HCT116 (cell line): ENCODE measurements around the gene DPYD. TPM values are rescaled to one million over a fixed set of nuclear protein-coding genes. Genes with fewer than 3 reads are reported as not detected.

Experiments
- ATAC-seq: fragments of 200-7000 bp; cut with Tn5 transposase; 2 replicates; pipeline ENCODE4 v1.9.1; 2020; ENCODE audit warnings: mild to moderate bottlenecking, moderate library complexity
- BruUV-seq: library from RNA; stranded (reverse); fragments of 400-500 nt; replicated peaks from 2 replicates; lab custom pipeline; 2021; lab: Mats Ljungman, UMichigan
- CTCF ChIA-PET: fragments of 300-600 bp; sonication (Branson Sonifier 250); formaldehyde crosslinking; loops from one replicate; lab custom pipeline; 2021; ENCODE audit warnings: antibody characterized with exemption; lab: Charles Lee
- POLR2A ChIA-PET: fragments of 300-600, 350-600 bp; sonication (Branson Sonifier 250); formaldehyde crosslinking; loops from one replicate; lab custom pipeline; 2021; ENCODE audit warnings: antibody characterized with exemption; lab: Charles Lee
- RAD21 ChIA-PET, 2 experiments: fragments of 300-600 bp; sonication (Branson Sonifier 250); formaldehyde crosslinking; loops; one replicate each; lab custom pipeline; 2023; ENCODE audit warnings: low total read pairs in 2 of 2; ENCODE audit not compliant: uncharacterized antibody in 2 of 2, unreplicated experiment in 2 of 2, low non-redundant PET in 1 of 2; lab: Charles Lee
- DNase-seq: peaks from one replicate; pipeline ENCODE4 v3.0.0-alpha.2; 2010; ENCODE audit warnings: low read depth, low spot score
- H2AFZ ChIP-seq: fragments of 200-600 bp; shearing (Covaris generic), sonication (generic); 2 replicates; pipeline ENCODE4 v1.6.1; 2017; ENCODE audit warnings: low read depth, mixed run types, mixed read lengths, antibody characterized with exemption, low read length; ENCODE audit not compliant: poor library complexity, severe bottlenecking
- H3K27ac ChIP-seq: 2 replicates; pipeline ENCODE4 v1.5.1; 2012; ENCODE audit warnings: low read depth, low read length
- H3K27me3 ChIP-seq: fragments of 200-600 bp; sonication (generic); 2 replicates; pipeline ENCODE4 v1.6.1; 2016; ENCODE audit warnings: mixed run types, low read length, mixed read lengths; ENCODE audit not compliant: insufficient read depth
- H3K36me3 ChIP-seq, 2 experiments: fragments of 200-500 bp in 1 of 2; fragments of 200-600 bp in 1 of 2; sonication (Bioruptor generic) in 1 of 2; sonication (generic) in 1 of 2; 2 replicates each; pipeline versions ENCODE4 v1.5.1 to v1.6.1; 2014 to 2016; ENCODE audit warnings: low read length in 2 of 2, inconsistent platforms in 1 of 2, mixed read lengths in 1 of 2, mixed run types in 1 of 2; ENCODE audit not compliant: insufficient read depth in 2 of 2, control insufficient read depth in 1 of 2
- H3K4me1 ChIP-seq, 2 experiments: fragments of 200-600 bp in 1 of 2; sonication (generic) in 1 of 2; 2 replicates each; pipeline versions ENCODE4 v1.5.1 to v1.6.1; 2012 to 2017; ENCODE audit warnings: low read length in 2 of 2, inconsistent platforms in 1 of 2, mild to moderate bottlenecking in 1 of 2, mixed read lengths in 1 of 2, mixed run types in 1 of 2, moderate library complexity in 1 of 2; ENCODE audit not compliant: insufficient read depth in 2 of 2, control insufficient read depth in 1 of 2
- H3K4me2 ChIP-seq: fragments of 200-600 bp; sonication (generic); 2 replicates; pipeline ENCODE4 v1.6.1; 2017; ENCODE audit warnings: mixed run types, low read length, mixed read lengths
- H3K4me3 ChIP-seq, 2 experiments: fragments of 200-600 bp in 1 of 2; sonication (generic) in 1 of 2; replicated peaks in 1 of 2; 2 replicates each; pipeline ENCODE4 v1.5.1; 2011 to 2016; ENCODE audit warnings: low read length in 2 of 2, control low read depth in 1 of 2, low read depth in 1 of 2, mild to moderate bottlenecking in 1 of 2, mixed read lengths in 1 of 2, mixed run types in 1 of 2
- H3K79me2 ChIP-seq: fragments of 200-600 bp; sonication (generic); 2 replicates; pipeline ENCODE4 v1.6.1; 2017; ENCODE audit warnings: mild to moderate bottlenecking, mixed run types, low read length, moderate library complexity, mixed read lengths; ENCODE audit not compliant: insufficient read depth
- H3K9ac ChIP-seq: fragments of 200-600 bp; sonication (generic); 2 replicates; pipeline ENCODE4 v1.6.1; 2016; ENCODE audit warnings: low read length, mixed read lengths
- H3K9me2 ChIP-seq: fragments of 200-600 bp; sonication (generic), shearing (Covaris generic); 2 replicates; pipeline ENCODE4 v1.6.1; 2017; ENCODE audit warnings: mixed run types, mild to moderate bottlenecking, moderate library complexity; ENCODE audit not compliant: insufficient read depth
- H3K9me3 ChIP-seq, 2 experiments: fragments of 200-500 bp in 1 of 2; fragments of 200-600 bp in 1 of 2; sonication (Bioruptor generic) in 1 of 2; sonication (generic) in 1 of 2; 2 replicates each; pipeline ENCODE4 v1.6.1; 2014 to 2017; ENCODE audit warnings: low read length in 2 of 2, mixed read lengths in 2 of 2, inconsistent platforms in 1 of 2, low read depth in 1 of 2, mild to moderate bottlenecking in 1 of 2, mixed run types in 1 of 2, moderate library complexity in 1 of 2; ENCODE audit not compliant: control insufficient read depth in 1 of 2, insufficient read depth in 1 of 2
- H4K20me1 ChIP-seq: fragments of 200-600 bp; sonication (generic), shearing (Covaris generic); 2 replicates; pipeline ENCODE4 v1.6.1; 2017; ENCODE audit warnings: mixed run types, mild to moderate bottlenecking, moderate library complexity; ENCODE audit not compliant: insufficient read depth
- CEBPB ChIP-seq: IDR thresholded peaks from 2 replicates; pipeline ENCODE4 v1.6.1; 2012; ENCODE audit warnings: low read depth
- EGR1 ChIP-seq: IDR thresholded peaks from 2 replicates; pipeline ENCODE4 v1.6.1; 2012; ENCODE audit warnings: low read depth
- EZH2phosphoT487 ChIP-seq: fragments of 200-600 bp; IDR thresholded peaks from 2 replicates; pipeline ENCODE4 v1.6.1; 2018; ENCODE audit warnings: antibody characterized with exemption, borderline replicate concordance
- FOSL1 ChIP-seq: IDR thresholded peaks from 2 replicates; pipeline ENCODE4 v1.6.1; 2012; ENCODE audit warnings: low read depth
- JUND ChIP-seq: IDR thresholded peaks from 2 replicates; pipeline ENCODE4 v1.6.1; 2012
- SIN3A ChIP-seq: IDR thresholded peaks from 2 replicates; pipeline ENCODE4 v1.6.1; 2012; ENCODE audit warnings: low read depth
- SRF ChIP-seq: IDR thresholded peaks from 2 replicates; pipeline ENCODE4 v1.6.1; 2012; ENCODE audit warnings: low read depth
- intact Hi-C: fragments of 100-400 bp; cut with micrococcal nuclease; formaldehyde crosslinking; loops from 2 replicates; pipeline ENCODE4 v1.10.0; 2022
- total RNA-seq: library from RNA; stranded (reverse); gene quantifications from one replicate; pipeline ENCODE4 v1.2.1, GENCODE V29; 2021; ENCODE audit not compliant: unreplicated experiment
- TF ChIP-seq, protein P1 (sequence below): IDR thresholded peaks from 2 replicates; pipeline ENCODE4 v1.6.1; 2012; ENCODE audit warnings: low read depth
- TF ChIP-seq, protein P2 (sequence below): IDR thresholded peaks from 2 replicates; pipeline ENCODE4 v1.6.1; 2012

DPYD gene
- total RNA-seq, 1 experiment from 2014 or later = 1.7 TPM

DNA sequence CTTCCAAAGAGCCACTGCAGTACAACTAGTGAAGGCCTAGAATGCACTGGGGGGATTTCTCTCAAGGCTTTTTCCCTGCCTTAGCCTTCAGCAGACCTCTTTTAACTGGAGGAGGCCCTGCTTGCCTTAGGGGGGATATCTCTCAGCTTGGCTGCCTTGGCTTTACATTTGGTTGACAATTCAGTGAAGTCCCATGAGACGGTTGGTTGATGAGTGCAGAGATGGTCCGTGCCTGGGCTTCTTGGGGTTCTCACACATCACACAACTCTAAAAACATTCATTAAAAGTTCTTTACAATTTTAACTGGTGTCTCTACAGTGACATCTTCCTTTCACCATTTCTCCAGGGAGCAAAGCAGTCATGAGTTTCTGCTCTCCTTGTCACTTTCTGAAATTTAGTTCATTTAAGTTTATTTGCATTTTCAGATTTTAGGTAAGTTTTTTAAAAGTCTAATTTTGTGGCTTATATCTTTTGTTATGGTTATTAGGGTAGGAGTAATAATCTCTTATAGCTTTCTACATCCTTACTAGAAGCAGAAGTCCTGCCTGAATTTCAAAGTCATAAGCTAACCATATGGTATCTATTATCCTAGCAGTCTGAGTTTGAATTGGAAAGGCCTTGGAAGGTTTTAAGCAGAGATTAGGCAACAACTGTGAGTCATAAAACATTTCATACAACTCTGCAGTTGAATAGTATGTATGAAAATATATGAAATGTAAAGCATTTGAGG lies 487.6 kb downstream of the DPYD start:
- no peak overlapping the region for H3K9ac ChIP-seq
- TF ChIP-seq EGR1 = no peak
- no peak for TF ChIP-seq JUND
- TF ChIP-seq, protein P1, sequence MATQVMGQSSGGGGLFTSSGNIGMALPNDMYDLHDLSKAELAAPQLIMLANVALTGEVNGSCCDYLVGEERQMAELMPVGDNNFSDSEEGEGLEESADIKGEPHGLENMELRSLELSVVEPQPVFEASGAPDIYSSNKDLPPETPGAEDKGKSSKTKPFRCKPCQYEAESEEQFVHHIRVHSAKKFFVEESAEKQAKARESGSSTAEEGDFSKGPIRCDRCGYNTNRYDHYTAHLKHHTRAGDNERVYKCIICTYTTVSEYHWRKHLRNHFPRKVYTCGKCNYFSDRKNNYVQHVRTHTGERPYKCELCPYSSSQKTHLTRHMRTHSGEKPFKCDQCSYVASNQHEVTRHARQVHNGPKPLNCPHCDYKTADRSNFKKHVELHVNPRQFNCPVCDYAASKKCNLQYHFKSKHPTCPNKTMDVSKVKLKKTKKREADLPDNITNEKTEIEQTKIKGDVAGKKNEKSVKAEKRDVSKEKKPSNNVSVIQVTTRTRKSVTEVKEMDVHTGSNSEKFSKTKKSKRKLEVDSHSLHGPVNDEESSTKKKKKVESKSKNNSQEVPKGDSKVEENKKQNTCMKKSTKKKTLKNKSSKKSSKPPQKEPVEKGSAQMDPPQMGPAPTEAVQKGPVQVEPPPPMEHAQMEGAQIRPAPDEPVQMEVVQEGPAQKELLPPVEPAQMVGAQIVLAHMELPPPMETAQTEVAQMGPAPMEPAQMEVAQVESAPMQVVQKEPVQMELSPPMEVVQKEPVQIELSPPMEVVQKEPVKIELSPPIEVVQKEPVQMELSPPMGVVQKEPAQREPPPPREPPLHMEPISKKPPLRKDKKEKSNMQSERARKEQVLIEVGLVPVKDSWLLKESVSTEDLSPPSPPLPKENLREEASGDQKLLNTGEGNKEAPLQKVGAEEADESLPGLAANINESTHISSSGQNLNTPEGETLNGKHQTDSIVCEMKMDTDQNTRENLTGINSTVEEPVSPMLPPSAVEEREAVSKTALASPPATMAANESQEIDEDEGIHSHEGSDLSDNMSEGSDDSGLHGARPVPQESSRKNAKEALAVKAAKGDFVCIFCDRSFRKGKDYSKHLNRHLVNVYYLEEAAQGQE = no peak
- no peak for TF ChIP-seq SRF
- no peak for TF ChIP-seq FOSL1
- no peak for TF ChIP-seq CEBPB
- TF ChIP-seq EZH2phosphoT487 = no peak
- TF ChIP-seq SIN3A = no peak
- TF ChIP-seq, protein P2, sequence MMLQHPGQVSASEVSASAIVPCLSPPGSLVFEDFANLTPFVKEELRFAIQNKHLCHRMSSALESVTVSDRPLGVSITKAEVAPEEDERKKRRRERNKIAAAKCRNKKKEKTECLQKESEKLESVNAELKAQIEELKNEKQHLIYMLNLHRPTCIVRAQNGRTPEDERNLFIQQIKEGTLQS = no peak
- no peaks in the 10 kb centered on the region for H3K79me2 ChIP-seq
- no peak overlapping the region for H3K4me3 ChIP-seq
- BruUV-seq = no TSS peak
- ChIA-PET CTCF (no interaction called here), RAD21 (no interaction called here), POLR2A (no interaction called here)
- no peak overlapping the region for H2AFZ ChIP-seq
- intact Hi-C loops = no loop called here
- H3K4me1 ChIP-seq = no peaks in the 10 kb centered on the region
- no peaks in the 10 kb centered on the region for H4K20me1 ChIP-seq
- H3K27ac ChIP-seq = no peak overlapping the region
- H3K9me3 ChIP-seq = no peaks in the 10 kb centered on the region
- DNase-seq (no peak), ATAC-seq (no peak)
- no peaks in the 10 kb centered on the region for H3K36me3 ChIP-seq
- no peaks in the 10 kb centered on the region for H3K9me2 ChIP-seq
- no peak overlapping the region for H3K4me2 ChIP-seq
- H3K27me3 ChIP-seq = no peaks in the 10 kb centered on the region
